Endometrial microvascular endothelial cells (primary cell): Measurements from ENCODE around the gene TARS2. TPM values are rescaled to one million over a fixed set of nuclear protein-coding genes. Genes with fewer than 3 reads are reported as not detected.

Experiments
- in situ Hi-C: cut with HindIII; loops from 2 replicates; pipeline ENCODE4 v1.10.0; 2017; ENCODE audit warnings: low sequenced_read_pairs, low pct_unique_long_range_greater_than_20kb; ENCODE audit errors: inconsistent ontology term
- total RNA-seq: library from RNA; depleted of rRNA; stranded (reverse); fragments of >200 nt; gene quantifications from one replicate; pipeline ENCODE4 v1.2.3, GENCODE V29; 2015; ENCODE audit errors: inconsistent ontology term

Gene TARS2
- total RNA-seq, 1 donor from 2014 or later = 12.5 TPM

DNA sequence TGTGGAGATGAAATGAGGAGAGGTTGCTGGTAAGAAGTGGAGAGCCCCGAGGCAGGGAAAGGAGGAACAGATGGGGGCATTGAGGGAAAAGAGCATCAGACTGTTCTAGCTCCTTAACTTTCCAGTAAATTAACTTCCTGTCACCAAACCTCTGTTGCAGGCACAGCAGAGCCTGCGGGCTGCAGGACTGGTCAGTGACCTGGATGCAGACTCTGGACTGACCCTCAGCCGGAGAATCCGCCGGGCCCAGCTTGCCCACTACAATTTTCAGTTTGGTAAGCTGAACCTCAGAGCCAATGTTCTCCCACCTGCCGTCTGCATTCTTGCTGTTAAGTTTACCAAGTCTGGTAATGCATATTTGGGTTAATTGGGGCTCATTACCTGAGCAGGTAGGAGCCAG, 18.2 kb downstream of the TARS2 start:
- in situ Hi-C loops = no loop called here

DNA sequence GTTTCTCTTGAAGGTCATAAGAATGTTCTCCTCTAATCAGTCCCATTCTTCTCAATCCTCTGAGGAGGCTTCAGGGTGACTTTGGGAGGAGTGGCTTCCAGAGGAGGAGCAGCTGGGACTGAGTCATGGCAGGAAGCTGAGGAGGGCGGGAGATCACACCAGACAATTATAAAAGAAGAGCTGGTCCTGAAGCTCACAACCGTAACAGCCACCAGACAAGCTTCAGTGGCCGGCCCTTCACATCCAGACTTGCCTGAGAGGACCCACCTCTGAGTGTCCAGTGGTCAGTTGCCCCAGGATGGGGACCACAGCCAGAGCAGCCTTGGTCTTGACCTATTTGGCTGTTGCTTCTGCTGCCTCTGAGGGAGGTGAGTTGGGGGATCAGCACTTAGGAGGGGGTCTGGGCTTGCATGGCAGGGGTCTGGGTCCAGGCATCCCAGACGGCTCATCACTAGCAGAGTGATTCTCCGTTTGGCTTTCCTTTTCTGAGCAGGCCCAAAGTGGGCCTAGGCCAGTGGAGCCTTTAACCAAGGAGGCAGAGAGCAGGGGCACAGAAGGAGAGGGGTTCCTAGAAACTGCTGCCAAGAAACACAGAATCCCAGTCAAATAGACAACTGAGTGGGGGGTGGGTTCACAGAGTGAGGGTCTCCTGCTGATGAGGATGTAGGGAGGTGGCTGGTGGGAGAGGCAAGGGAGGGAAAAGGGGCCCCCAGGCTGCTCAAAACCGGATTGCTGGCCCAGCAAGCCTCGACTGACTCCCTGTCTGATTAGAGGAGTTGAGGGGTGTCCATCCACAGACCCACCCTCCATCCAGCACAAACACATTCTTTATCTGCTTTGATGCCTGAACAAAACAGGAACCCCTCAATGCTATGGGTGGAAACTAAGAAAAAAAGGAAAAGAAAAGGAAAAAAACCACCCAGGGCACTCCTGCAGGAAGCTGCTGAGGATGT, 21.0 kb downstream of the TARS2 start, which contains the start of gene ECM1:
ECM1 (plus strand) TSS at position 198 of the 953 bp plus-strand sequence; CDS start at position 299, 101 bp downstream.
- in situ Hi-C loops = no loop called here

DNA sequence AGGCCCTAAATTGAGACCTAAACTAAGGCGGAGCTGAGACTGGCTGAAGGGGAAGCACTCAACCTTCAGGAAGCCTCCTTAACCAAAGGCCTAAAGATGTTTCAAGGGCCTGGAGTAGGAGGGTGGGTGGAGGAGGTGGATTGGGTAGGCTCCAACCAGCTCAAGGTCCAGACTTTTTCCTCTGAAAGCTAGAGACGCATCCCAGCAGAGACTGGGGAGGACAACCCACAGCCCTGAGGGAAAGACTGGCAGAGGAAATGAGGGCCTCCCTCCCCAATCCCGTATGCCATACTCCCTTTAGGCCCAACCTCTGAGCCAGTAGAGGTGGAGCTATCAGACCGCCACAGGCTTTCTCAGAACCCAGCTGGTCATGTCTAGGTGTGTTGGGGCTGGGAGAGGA, 21.8 kb downstream of the TARS2 start:
- in situ Hi-C loops = no loop called here

DNA sequence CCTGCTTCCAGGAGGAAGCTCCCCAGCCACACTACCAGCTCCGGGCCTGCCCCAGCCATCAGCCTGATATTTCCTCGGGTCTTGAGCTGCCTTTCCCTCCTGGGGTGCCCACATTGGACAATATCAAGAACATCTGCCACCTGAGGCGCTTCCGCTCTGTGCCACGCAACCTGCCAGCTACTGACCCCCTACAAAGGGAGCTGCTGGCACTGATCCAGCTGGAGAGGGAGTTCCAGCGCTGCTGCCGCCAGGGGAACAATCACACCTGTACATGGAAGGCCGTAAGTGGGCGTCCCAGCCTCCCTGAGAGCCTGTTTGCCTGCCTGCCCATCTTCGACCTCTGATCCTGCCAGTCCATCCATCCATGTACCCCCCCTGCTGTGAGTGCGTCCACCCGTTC, 24.3 kb downstream of the TARS2 start:
- in situ Hi-C loops = no loop called here

DNA sequence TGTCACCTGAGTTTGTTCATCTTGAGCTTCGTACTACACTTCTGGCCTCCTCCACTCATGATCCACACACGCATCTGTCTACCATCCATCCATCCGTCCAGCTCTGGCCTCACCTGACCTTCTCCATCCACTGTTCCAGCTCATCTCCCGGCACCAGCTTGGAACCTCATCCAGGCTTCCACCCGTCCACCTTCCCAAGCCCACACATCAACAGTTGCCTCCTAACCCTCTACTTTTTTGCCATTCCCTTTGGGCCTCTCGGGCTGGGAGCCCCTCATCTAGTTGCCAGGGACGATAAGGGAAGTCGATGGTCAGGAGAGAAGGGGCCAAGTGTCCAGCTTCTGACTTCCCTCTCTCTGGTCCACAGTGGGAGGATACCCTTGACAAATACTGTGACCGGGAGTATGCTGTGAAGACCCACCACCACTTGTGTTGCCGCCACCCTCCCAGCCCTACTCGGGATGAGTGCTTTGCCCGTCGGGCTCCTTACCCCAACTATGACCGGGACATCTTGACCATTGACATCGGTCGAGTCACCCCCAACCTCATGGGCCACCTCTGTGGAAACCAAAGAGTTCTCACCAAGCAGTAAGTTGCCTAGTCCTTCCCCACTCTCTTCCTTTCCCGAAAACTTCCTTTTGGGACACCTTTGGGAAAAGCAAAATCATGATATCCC, 24.9 kb downstream of the TARS2 start:
- in situ Hi-C loops = no loop called here

DNA sequence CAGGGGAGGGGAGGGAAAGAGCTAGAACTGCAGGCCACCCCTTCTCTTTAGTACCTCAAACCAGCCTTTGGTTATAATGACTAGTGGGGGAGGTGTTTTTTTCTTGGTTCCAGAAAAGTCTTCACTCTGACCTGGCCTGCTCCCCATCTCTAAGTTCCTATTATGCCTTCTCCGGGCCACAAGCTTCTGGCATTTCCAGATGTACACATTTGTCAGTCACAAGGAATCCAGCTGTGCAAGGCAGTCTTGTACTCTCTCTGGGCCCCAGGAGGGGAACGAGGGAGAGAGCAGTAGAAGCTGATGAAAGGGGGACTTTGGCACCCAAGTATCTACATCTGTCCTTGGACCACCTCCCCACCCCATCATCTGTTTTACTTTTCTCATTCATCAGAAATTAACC, 25.6 kb downstream of the TARS2 start:
- in situ Hi-C loops = no loop called here

DNA sequence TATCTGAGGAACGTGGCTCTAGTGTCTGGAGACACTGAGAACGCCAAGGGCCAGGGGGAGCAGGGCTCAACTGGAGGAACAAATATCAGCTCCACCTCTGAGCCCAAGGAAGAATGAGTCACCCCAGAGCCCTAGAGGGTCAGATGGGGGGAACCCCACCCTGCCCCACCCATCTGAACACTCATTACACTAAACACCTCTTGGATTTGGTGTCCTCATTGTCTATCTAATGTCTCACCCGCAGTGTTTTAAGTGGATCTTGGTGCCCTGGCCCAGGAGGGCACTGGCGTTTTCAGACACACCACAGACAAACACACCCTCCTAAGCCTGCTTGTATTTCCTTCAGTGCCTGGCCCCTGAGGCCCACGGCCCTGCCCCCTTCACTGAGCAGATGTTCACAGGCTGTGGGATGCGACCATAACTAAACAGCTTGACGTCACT, 26.2 kb downstream of the TARS2 start:
- in situ Hi-C loops = no loop called here

DNA sequence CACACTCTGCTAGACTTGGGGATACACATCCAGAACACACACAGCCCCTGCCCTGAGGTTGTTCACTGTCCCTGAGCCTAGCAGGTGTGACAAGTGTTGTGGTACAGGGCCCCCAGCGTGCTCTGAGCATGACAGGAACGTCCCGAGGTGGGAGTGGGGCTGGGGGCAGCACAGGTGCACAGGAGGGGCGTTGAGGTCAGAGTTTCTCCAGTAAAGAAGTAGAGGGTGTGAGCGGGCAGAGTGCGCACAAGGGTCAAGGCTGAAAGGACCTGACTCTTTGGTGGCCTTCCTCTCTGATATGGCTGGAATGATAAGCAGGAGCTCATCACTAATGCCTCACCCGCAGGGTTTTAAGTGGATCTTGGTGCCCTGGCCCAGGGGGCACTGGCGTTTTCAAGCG, 27.0 kb downstream of the TARS2 start:
- in situ Hi-C loops = no loop called here

DNA sequence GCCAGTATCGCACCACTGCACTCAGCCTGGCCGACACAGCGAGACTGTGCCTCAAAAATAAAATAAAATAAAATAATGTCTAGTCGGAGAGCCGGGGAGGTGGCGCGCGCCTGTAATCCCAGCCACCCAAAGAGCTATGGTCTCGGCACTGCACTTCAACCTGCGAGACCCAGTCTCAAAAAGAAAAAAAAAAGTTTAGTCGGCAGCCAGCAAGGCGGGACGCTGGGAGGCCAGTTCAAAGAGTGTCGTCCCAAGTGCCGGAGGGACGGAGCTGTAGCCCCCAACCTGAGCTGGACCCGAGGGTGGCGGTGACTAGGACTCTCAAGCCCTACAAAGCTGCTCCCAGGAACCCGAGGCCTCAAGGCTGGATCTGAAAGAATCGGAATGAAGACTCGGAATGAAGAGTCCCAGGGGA, 27.7 kb downstream of the TARS2 start:
- in situ Hi-C loops = no loop called here

DNA sequence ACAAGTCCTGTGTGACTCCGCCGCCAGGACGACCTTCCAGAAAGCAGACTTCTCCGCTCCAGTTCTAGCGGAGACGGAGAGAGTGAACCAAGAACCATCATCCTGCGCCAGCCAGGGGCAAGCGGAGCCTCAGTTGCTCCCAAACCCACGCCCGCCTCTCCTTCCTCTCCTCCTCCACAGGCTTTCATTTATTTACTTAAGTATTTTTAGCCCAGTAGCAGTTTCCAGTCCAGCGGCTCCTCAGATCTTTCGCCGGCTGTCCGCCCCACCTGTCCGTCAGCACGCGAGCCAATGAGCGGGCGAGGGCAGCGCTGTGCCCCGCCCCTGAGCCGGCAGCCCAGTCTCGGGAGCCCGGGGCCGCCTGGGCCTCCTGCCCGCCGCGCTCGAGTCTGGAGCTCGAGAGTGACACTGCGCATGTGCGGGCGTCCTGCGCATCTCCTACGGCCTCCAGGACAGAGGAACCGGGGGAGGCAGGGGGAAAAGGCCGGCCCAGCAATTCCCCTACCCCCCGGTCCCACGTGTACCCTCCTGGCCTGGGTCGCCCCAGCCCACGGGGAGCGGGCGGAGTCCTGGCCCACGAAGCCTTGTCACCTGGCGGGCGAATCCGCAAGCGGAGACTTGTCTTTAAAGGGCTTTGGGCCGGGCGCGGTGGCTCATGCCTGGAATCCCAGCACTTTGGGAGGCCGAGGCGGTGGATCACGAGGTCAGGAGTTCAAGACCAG, 28.3 kb downstream of the TARS2 start, which contains the start of gene FALEC:
FALEC (plus strand) TSS at position 425 of the 722 bp plus-strand sequence.
- in situ Hi-C loops = no loop called here

DNA sequence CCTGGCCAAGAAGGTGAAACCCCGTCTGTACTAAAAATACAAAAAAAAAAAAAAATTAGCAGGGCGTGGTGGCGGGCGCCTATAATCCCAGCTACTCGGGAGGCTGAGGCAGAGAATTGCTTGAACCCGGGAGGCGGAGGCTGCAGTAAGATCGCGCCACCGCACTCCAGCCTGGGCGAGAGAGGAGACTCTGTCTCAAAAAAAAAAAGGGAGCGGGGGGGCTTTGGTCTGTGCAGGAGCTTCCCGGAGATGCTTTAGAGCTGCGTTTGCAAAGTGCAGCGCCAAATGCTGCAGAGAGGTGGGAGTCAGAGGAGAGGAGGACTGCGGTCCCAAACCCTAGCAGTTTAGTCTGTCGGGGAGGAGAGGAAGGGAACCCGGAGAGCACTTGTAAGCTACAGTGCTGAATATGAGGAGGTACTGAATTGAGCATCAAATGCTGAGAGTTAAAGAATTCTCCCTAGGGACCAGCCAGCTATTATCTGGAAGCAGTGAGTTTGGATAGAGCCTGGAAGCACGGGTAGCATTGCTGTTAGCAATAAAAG, 28.9 kb downstream of the TARS2 start:
- in situ Hi-C loops = no loop called here

DNA sequence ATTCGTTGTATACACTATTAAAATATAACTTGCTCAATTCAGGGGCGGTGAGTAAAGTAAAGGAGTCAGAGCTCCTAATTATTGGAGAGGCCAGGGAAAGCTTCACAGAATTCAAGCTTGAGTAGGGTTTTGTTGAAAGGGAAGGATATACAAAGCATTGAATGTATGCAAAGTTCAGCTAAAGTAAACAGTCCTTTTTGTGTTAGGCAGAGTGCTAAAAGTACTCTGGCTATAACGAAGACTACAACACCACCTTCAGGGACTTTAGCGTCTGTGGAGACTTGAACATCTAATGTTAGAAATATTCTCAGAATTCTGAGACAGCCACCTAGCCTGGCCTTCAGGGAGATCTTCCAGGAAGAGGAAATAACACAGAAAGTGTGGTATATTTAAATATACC, 29.4 kb downstream of the TARS2 start:
- in situ Hi-C loops = no loop called here

DNA sequence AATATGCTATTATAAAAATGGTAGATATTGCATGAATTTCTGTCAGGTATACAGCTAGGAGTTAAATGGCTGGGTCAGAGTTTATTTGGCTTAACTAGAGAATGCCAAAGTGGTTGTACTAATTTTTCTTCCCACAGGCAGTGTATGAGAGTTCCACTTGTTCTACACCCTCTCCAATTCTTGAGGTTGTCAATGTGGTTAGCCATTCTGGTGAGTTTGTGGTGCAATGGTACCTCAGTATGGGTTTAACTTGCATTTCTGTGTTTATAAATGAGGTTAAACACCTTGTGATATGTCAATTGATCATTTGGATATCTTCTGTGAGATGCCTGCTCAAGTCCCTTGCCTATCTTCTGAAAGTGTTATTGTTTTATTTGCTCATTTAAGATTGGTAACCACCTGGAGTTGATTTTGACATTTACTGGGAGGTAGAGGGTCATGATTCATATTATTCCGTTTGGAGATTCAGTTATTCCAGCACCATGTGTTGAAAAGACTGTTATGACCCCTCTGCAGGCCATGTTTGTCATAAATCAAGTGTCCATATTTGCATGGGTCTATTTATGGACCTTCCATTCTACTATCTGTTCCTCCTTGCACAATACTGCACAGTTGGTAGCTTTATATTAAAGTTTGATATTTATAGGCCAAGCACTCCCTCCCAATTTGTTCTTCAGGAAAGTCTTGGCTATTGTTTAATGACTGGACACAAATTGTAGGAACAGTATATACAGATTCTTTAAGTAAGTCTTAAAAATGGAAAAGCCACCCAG, 34.2 kb downstream of the TARS2 start:
- in situ Hi-C loops = no loop called here

DNA sequence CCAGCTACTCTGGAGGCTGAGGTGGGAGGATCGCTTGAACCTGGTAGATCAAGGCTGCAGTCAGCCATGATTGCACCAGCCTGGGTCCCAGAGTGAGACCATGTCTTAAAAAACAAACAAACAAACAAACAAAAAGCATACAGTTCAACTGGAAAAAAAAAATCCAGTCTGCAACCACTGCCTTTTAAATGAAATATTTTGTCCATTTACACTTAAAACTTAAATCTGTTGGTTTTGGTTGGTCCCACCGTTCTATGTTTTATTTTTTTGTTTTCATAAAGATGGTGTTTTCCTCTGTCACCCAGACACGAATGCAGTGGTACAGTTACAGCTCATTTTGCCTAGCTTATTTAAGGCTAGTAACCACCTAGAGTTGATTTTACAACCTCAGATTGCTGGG, 38.1 kb downstream of the TARS2 start:
- in situ Hi-C loops = no loop called here

DNA sequence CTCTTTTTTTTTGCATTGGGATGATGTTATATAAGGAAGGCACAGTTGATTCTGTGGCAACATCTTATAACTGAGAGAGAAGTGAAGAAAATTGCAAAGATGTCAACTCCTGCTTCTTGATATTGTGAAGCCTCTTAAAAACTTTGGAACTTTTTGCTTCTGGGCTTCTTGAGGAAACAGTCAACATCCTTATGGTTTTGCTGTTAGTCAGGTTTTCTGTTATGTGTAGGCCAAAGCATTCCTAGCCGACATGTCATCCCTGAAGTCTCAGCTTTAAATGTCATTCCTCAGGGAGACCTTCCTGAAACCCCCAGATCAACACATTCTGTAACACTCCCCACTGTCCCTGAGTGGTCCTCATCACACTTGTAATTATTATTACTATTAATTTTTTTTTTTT, 41.0 kb downstream of the TARS2 start:
- in situ Hi-C loops = no loop called here

DNA sequence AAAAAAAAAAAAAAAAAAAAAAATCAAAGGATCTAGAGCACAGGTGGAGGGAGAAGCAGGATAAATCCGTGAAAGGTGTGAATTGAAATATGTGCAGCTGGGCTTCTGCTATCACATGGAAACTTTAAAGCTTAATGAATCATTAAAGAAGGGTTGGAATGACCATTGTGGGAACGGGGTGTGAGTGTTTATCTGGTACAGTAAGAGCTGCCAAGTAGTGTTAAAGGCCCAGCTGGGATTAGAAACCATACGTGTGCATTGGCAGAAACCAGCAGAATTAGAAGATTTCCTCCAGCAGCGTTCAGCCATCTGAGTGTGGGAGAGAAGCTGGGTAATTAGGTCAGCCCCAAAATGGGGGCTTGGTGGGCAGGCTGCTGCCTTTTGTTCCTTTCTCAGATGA, 41.8 kb downstream of the TARS2 start:
- in situ Hi-C loops = no loop called here

DNA sequence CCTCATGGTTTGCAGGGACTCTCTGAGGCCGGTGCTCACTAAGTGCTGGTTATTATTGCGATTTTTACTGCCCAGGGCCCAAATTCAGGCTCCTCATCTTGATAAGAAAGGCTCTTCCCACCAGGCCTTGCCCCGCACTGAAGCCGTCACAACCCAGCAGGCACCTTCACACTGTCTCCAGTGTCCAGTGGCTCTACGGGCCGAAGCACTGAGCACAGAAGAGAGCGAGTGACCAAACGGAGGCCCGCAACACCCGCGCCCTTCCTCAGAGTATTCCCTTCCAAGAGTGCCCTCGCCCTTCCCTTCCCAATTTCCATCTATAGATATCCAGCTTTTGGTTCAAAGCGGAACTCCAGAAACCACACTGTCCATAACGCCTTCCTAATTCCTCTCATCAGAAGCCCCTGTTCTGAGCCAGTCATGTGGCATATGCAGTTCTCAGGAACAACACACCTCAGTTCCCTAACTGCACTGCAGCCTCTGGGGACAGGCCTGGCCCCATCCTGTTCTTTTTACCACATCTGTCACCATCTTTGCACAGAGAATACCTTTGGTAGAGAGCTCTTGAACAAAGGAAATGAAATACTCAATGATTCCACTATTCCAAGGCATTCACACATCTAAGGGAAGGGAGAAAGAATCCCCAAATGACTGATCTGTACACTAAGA, 43.4 kb downstream of the TARS2 start:
- in situ Hi-C loops = no loop called here

DNA sequence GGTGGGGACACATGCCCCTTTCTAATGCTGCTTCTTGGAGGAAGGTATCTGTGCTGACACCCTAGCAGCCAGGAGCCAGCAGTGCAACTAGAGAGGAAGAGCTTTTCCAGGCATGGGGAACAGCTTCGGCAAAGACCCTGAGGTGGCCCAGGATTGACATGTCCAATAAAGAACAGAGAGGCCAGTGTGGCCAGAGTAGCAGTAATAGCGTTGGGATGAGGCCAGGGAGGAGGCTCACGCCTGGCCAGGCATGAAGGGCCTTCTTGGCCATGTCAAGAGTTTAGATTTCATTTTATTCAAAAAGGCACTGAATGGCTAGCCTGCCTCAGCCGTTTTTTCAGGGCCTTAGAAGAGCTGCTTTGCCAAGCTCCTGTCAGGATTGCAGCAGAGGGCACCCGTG, 45.6 kb downstream of the TARS2 start:
- in situ Hi-C loops = no loop called here
